GM23338 (cell line): Measurements from ENCODE around the gene PDE6H. TPM values are rescaled to one million over a fixed set of nuclear protein-coding genes. Genes with fewer than 3 reads are reported as not detected.

Source experiments
- ATAC-seq: fragments of 200-7000 bp; cut with Tn5 transposase; 3 replicates; pipeline ENCODE4 v1.9.1; 2020
- DNase-seq: peaks from one replicate; pipeline ENCODE4 v3.0.0-alpha.2; 2015; ENCODE audit warnings: low spot score
- H2AFZ ChIP-seq: fragments of 200-600 bp; sonication (generic); 2 replicates; pipeline ENCODE4 v1.8.0; 2016; ENCODE audit warnings: antibody characterized with exemption, mild to moderate bottlenecking, moderate library complexity
- H3F3A ChIP-seq: fragments of 200-600 bp; sonication (generic); replicated peaks from 2 replicates; pipeline ENCODE4 v1.8.0; 2017; ENCODE audit warnings: antibody characterized with exemption, mixed run types, low read depth
- H3K27ac ChIP-seq: fragments of 200-600 bp; sonication (generic); 2 replicates; pipeline ENCODE4 v1.6.1; 2016; ENCODE audit warnings: low read depth
- H3K27me3 ChIP-seq: fragments of 200-600 bp; sonication (generic); 2 replicates; pipeline ENCODE4 v1.8.0; 2016; ENCODE audit warnings: mild to moderate bottlenecking, mixed run types, moderate library complexity; ENCODE audit not compliant: insufficient read depth
- H3K36me3 ChIP-seq: fragments of 200-600 bp; sonication (generic); 2 replicates; pipeline ENCODE4 v1.8.0; 2016; ENCODE audit warnings: mild to moderate bottlenecking; ENCODE audit not compliant: insufficient read depth
- H3K4me1 ChIP-seq: fragments of 200-600 bp; sonication (generic); 2 replicates; pipeline ENCODE4 v1.8.0; 2016; ENCODE audit warnings: mild to moderate bottlenecking, moderate library complexity; ENCODE audit not compliant: insufficient read depth
- H3K4me2 ChIP-seq: fragments of 200-600 bp; sonication (generic); 2 replicates; pipeline ENCODE4 v1.7.1; 2017; ENCODE audit warnings: mixed run types
- H3K4me3 ChIP-seq: fragments of 200-600 bp; sonication (generic); 2 replicates; pipeline ENCODE4 v1.6.1; 2016; ENCODE audit warnings: mixed run types
- H3K79me2 ChIP-seq: fragments of 200-600 bp; sonication (generic); replicated peaks from 2 replicates; pipeline ENCODE4 v1.8.0; 2017; ENCODE audit warnings: mild to moderate bottlenecking; ENCODE audit not compliant: insufficient read depth
- H3K9me2 ChIP-seq: fragments of 200-600 bp; sonication (generic); 2 replicates; pipeline ENCODE4 v1.8.0; 2017; ENCODE audit not compliant: insufficient read depth
- H4K20me1 ChIP-seq: fragments of 200-600 bp; sonication (generic); replicated peaks from 2 replicates; pipeline ENCODE4 v1.8.0; 2017; ENCODE audit warnings: mild to moderate bottlenecking; ENCODE audit not compliant: insufficient read depth
- H3K27ac Mint-ChIP-seq: 2 replicates; pipeline ENCODE4 v1.8.0; 2020; ENCODE audit warnings: inconsistent platforms, mild to moderate bottlenecking, moderate library complexity, mixed read lengths
- H3K27me3 Mint-ChIP-seq: 3 replicates; pipeline ENCODE4 v1.8.0; 2022; ENCODE audit warnings: low read depth, mild to moderate bottlenecking, moderate library complexity, mixed read lengths, inconsistent platforms; ENCODE audit not compliant: insufficient read depth, poor library complexity
- H3K36me3 Mint-ChIP-seq: 3 replicates; pipeline ENCODE4 v1.8.0; 2021; ENCODE audit warnings: low read depth, mild to moderate bottlenecking, inconsistent platforms, moderate library complexity, mixed read lengths
- H3K4me1 Mint-ChIP-seq: 3 replicates; pipeline ENCODE4 v1.8.0; 2020; ENCODE audit warnings: mild to moderate bottlenecking, inconsistent platforms, mixed read lengths
- H3K4me3 Mint-ChIP-seq: 3 replicates; pipeline ENCODE4 v1.8.0; 2021; ENCODE audit warnings: moderate library complexity, mild to moderate bottlenecking, inconsistent platforms, mixed read lengths
- H3K9me3 Mint-ChIP-seq: 3 replicates; pipeline ENCODE4 v1.8.0; 2020; ENCODE audit warnings: moderate library complexity, mild to moderate bottlenecking, inconsistent platforms, mixed read lengths
- CREB1 ChIP-seq: fragments of 250-450 bp; sonication (Bioruptor Pico); IDR thresholded peaks from 2 replicates; pipeline ENCODE4 v1.5.0; 2020; ENCODE audit warnings: low read depth, mild to moderate bottlenecking, moderate library complexity
- ETS1 ChIP-seq: IDR thresholded peaks from 2 replicates; pipeline ENCODE4 v1.6.1; 2016; ENCODE audit warnings: antibody characterized with exemption
- EZH2 ChIP-seq: fragments of 200-600 bp; sonication (generic); IDR thresholded peaks from one replicate; pipeline ENCODE4 v1.8.0; 2017; ENCODE audit warnings: antibody characterized with exemption, mild to moderate bottlenecking, low read depth; ENCODE audit not compliant: unreplicated experiment
- EZH2phosphoT487 ChIP-seq: fragments of 200-600 bp; sonication (generic); IDR thresholded peaks from one replicate; pipeline ENCODE4 v1.8.1; 2018; ENCODE audit warnings: antibody characterized with exemption; ENCODE audit not compliant: unreplicated experiment
- JUNB ChIP-seq: IDR thresholded peaks from one replicate; pipeline ENCODE4 v1.6.1; 2016; ENCODE audit warnings: antibody characterized with exemption; ENCODE audit not compliant: unreplicated experiment
- NANOG ChIP-seq: IDR thresholded peaks from 2 replicates; pipeline ENCODE4 v1.6.1; 2016; ENCODE audit warnings: antibody characterized with exemption, borderline replicate concordance
- REST ChIP-seq: IDR thresholded peaks from one replicate; pipeline ENCODE4 v1.6.1; 2018; ENCODE audit warnings: antibody characterized with exemption; ENCODE audit not compliant: unreplicated experiment
- STAT1 ChIP-seq: IDR thresholded peaks from one replicate; pipeline ENCODE4 v1.6.1; 2016; ENCODE audit warnings: antibody characterized with exemption; ENCODE audit not compliant: unreplicated experiment
- ZNF114 ChIP-seq: fragments of 250-450 bp; sonication (Bioruptor Pico); IDR thresholded peaks from 2 replicates; pipeline ENCODE4 v1.5.0; 2020; ENCODE audit warnings: mild to moderate bottlenecking, moderate library complexity
- ZNF331 ChIP-seq: fragments of 250-450 bp; sonication (Bioruptor Pico); IDR thresholded peaks from 2 replicates; pipeline ENCODE4 v1.5.0; 2020; ENCODE audit warnings: low read depth, mild to moderate bottlenecking, moderate library complexity
- polyA plus RNA-seq: library from polyadenylated mRNA; unstranded; fragments of >200 nt; fragmentation: Nextera tagmentation; extraction: Ambion mirVana; gene quantifications from 2 replicates; pipeline ENCODE4 v1.2.1, GENCODE V29; 2016
- total RNA-seq: library from RNA; depleted of rRNA; stranded (reverse); fragments of >200 nt; shearing (Covaris generic); gene quantifications from 2 replicates; pipeline ENCODE4 v1.2.3, GENCODE V29; 2014
- TF ChIP-seq, protein P1 (sequence below), 2 experiments: fragments of 200-600 bp in 1 of 2; sonication (generic) in 1 of 2; conservative IDR thresholded peaks; 2 replicates each; pipeline versions ENCODE4 v1.5.1 to v1.6.1; 2016 to 2017; ENCODE audit warnings: antibody characterized with exemption in 2 of 2, low read depth in 2 of 2, mild to moderate bottlenecking in 2 of 2, moderate library complexity in 1 of 2

Gene PDE6H
- total and polyA plus RNA-seq, 2 experiments from 2014 or later, result not detected

GRCh38 chr12:14957551-14958168, 15.2 kb upstream of the PDE6H start:
- Mint-ChIP-seq H3K4me1 (peaks cover 18% of the 10 kb centered on the region), H3K27me3 (no peaks in the 10 kb centered on the region), H3K27ac (no peak overlapping the region), H3K36me3 (no peaks in the 10 kb centered on the region), H3K9me3 (no peaks in the 10 kb centered on the region), H3K4me3 (no peak overlapping the region)
- DNase-seq (no peak), ATAC-seq (no peak)
- Histone ChIP-seq H2AFZ (peak overlapping the region; percentile 64; the same call in 1 of the 2 replicates), H4K20me1 (no peaks in the 10 kb centered on the region), H3K4me3 (no peak overlapping the region), H3K27ac (no peak overlapping the region), H3K79me2 (no peaks in the 10 kb centered on the region), H3K27me3 (no peaks in the 10 kb centered on the region), H3K9me2 (no peaks in the 10 kb centered on the region), H3K4me1 (no peaks in the 10 kb centered on the region), H3F3A (no peaks in the 10 kb centered on the region), H3K36me3 (no peaks in the 10 kb centered on the region), H3K4me2 (no peak overlapping the region)
- TF ChIP-seq REST, result no peak
- TF ChIP-seq CREB1 (CRISPR knock-in tag), result no peak
- no peak for TF ChIP-seq ZNF114 (CRISPR knock-in tag)
- no peak for TF ChIP-seq ETS1
- TF ChIP-seq EZH2phosphoT487, result no peak
- TF ChIP-seq ZNF331 (CRISPR knock-in tag), result no peak
- TF ChIP-seq JUNB, result no peak

- ATAC-seq (no peak), DNase-seq (no peak)
- Mint-ChIP-seq H3K27me3 (no peaks in the 10 kb centered on the region), H3K36me3 (no peaks in the 10 kb centered on the region), H3K27ac (no peak overlapping the region), H3K4me1 (peaks cover 18% of the 10 kb centered on the region), H3K4me3 (no peak overlapping the region), H3K9me3 (no peaks in the 10 kb centered on the region)
- H3K27me3 ChIP-seq, result no peaks in the 10 kb centered on the region
- H3K4me2 ChIP-seq, result no peak overlapping the region
- no peak overlapping the region for H3K4me3 ChIP-seq
- no peaks in the 10 kb centered on the region for H4K20me1 ChIP-seq
- no peaks in the 10 kb centered on the region for H3K36me3 ChIP-seq
- H3K9me2 ChIP-seq, result no peaks in the 10 kb centered on the region
- H3F3A ChIP-seq, result no peaks in the 10 kb centered on the region
- H3K27ac ChIP-seq, result no peak overlapping the region
- H3K4me1 ChIP-seq, result no peaks in the 10 kb centered on the region
- H2AFZ ChIP-seq, result no peak overlapping the region
- no peaks in the 10 kb centered on the region for H3K79me2 ChIP-seq
- TF ChIP-seq, protein P1, sequence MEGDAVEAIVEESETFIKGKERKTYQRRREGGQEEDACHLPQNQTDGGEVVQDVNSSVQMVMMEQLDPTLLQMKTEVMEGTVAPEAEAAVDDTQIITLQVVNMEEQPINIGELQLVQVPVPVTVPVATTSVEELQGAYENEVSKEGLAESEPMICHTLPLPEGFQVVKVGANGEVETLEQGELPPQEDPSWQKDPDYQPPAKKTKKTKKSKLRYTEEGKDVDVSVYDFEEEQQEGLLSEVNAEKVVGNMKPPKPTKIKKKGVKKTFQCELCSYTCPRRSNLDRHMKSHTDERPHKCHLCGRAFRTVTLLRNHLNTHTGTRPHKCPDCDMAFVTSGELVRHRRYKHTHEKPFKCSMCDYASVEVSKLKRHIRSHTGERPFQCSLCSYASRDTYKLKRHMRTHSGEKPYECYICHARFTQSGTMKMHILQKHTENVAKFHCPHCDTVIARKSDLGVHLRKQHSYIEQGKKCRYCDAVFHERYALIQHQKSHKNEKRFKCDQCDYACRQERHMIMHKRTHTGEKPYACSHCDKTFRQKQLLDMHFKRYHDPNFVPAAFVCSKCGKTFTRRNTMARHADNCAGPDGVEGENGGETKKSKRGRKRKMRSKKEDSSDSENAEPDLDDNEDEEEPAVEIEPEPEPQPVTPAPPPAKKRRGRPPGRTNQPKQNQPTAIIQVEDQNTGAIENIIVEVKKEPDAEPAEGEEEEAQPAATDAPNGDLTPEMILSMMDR (conservative IDR thresholded peaks at IDR 0.05; ENCODE audit: low read depth in 2 of 2), result no peak
- no peak for TF ChIP-seq EZH2phosphoT487
- TF ChIP-seq JUNB, result no peak
- TF ChIP-seq ZNF114 (CRISPR knock-in tag), result no peak
- no peak for TF ChIP-seq ETS1
- no peak for TF ChIP-seq CREB1 (CRISPR knock-in tag)
- TF ChIP-seq STAT1, result no peak
- TF ChIP-seq EZH2, result no peak
- TF ChIP-seq NANOG, result no peak
Measured at GRCh38 chr12:14958361-14959125, 14.3 kb upstream of the PDE6H start.
